Skeletal muscle satellite cell (primary cell): ENCODE measurements around the gene COL20A1.
"Not testable (repeated sequence)": the region's sequence is repeated elsewhere in the genome, so short reads cannot be mapped to it uniquely, and the experiment has no call there.

ENCODE experiments used
- H3K27me3 ChIP-seq: 2 replicates; pipeline ENCODE4 v1.7.0; 2013; ENCODE audit warnings: low read length; ENCODE audit not compliant: control insufficient read depth, insufficient read depth
- H3K36me3 ChIP-seq: 2 replicates; pipeline ENCODE4 v1.7.0; 2013; ENCODE audit warnings: mild to moderate bottlenecking, control low read depth, low read length; ENCODE audit not compliant: insufficient read depth
- H3K4me1 ChIP-seq: 2 replicates; pipeline ENCODE4 v1.7.0; 2013; ENCODE audit warnings: low read length; ENCODE audit not compliant: control insufficient read depth, insufficient read depth
- H3K4me2 ChIP-seq: 2 replicates; pipeline ENCODE4 v1.7.0; 2013; ENCODE audit warnings: mild to moderate bottlenecking, low read length
- H3K4me3 ChIP-seq: 2 replicates; pipeline ENCODE4 v1.7.0; 2013; ENCODE audit warnings: low read length
- H3K9ac ChIP-seq: 2 replicates; pipeline ENCODE4 v1.7.0; 2013; ENCODE audit warnings: mild to moderate bottlenecking, low read depth, low read length, moderate library complexity
- H3K9me3 ChIP-seq: replicated peaks from 2 replicates; pipeline ENCODE4 v1.7.0; 2013; ENCODE audit warnings: mild to moderate bottlenecking, control low read depth, low read length

The COL20A1 gene

DNA sequence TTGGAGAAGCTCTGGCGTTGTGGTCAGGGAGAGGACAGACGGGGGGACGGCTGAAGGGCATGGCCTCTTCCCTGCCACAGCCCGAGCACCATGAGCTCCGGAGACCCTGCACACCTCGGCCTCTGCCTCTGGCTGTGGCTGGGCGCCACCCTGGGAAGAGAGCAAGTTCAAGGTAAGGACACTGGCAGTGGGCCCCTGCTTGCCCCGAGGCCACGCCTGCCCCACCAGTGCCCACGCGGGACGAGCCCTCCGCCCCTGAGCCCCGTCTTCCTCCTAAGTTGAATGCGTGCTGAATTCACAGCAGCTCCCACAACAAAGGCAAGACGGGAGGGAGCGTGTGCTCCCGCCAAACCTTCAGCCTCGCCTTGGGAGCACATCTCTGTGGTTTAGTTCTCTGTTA lies 2.0 kb downstream of the COL20A1 start:
- no peak overlapping the region for H3K4me3 ChIP-seq
- H3K4me2 ChIP-seq, result no peak overlapping the region
- no peak overlapping the region for H3K9ac ChIP-seq
- H3K4me1 ChIP-seq, result peaks cover 6% of the 10 kb centered on the region
- H3K9me3 ChIP-seq, result no peaks in the 10 kb centered on the region
- H3K27me3 ChIP-seq, result peaks cover 25% of the 10 kb centered on the region
- H3K36me3 ChIP-seq, result no peaks in the 10 kb centered on the region

GRCh38 chr20:63295422-63295821 lies 2.4 kb downstream of the COL20A1 start:
- Histone ChIP-seq H3K4me2 (no peak overlapping the region), H3K4me3 (no peak overlapping the region)

GRCh38 chr20:63295846-63296245 lies 2.9 kb downstream of the COL20A1 start:
- peaks cover 2% of the 10 kb centered on the region for H3K4me1 ChIP-seq

More at GRCh38 chr20:63295422-63295821, 2.4 kb downstream of the COL20A1 start:
- Histone ChIP-seq H3K4me1 (peaks cover 6% of the 10 kb centered on the region), H3K9ac (no peak overlapping the region), H3K9me3 (no peaks in the 10 kb centered on the region), H3K27me3 (peaks cover 27% of the 10 kb centered on the region), H3K36me3 (no peaks in the 10 kb centered on the region)

DNA sequence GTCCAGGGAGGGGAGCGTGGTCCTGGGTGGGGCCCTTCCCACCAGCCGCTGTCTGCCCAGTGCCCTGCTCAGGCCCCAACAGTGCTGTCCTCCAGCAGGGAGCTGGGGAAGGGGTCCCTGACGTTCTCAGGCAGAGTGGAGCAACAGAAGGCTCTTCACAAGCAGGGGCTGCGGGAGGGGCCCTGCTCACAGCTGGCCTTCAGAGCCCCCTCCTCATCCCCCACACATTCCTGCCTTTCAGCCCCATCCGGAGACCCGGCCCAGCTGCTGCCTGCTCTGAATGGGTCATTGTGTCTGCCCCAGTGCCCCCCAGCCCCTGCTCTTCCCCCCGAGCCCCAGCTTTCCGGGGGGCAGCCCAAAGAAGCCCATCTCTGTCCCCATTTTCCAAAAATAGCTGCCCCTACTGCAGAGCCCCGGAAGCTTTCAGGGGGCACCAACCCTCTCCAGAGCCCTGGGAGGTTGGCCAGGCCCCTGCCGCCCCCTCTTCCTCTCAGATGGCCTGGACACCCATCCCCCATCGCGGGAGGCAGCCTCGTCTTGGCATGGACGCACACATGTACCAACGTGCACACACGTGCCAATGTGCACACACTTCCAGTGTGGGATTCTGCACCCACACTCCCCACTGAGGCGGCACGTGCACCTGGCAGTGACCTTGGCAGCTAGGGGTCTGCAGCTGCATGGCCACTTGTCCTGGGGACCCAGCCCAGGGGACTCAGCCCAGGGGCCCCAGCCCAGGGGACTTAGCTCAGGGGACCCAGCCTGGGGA lies 3.7 kb downstream of the COL20A1 start:
- H3K9ac ChIP-seq, result no peak overlapping the region
- H3K4me2 ChIP-seq, result no peak overlapping the region
- peaks cover 33% of the 10 kb centered on the region for H3K27me3 ChIP-seq
- H3K9me3 ChIP-seq, result no peaks in the 10 kb centered on the region
- no peaks in the 10 kb centered on the region for H3K36me3 ChIP-seq
- no peaks in the 10 kb centered on the region for H3K4me1 ChIP-seq
- H3K4me3 ChIP-seq, result no peak overlapping the region

More at GRCh38 chr20:63295846-63296245, 2.9 kb downstream of the COL20A1 start:
- Histone ChIP-seq H3K4me3 (no peak overlapping the region), H3K4me2 (no peak overlapping the region), H3K9me3 (no peaks in the 10 kb centered on the region), H3K27me3 (peaks cover 27% of the 10 kb centered on the region), H3K36me3 (no peaks in the 10 kb centered on the region), H3K9ac (no peak overlapping the region)

DNA sequence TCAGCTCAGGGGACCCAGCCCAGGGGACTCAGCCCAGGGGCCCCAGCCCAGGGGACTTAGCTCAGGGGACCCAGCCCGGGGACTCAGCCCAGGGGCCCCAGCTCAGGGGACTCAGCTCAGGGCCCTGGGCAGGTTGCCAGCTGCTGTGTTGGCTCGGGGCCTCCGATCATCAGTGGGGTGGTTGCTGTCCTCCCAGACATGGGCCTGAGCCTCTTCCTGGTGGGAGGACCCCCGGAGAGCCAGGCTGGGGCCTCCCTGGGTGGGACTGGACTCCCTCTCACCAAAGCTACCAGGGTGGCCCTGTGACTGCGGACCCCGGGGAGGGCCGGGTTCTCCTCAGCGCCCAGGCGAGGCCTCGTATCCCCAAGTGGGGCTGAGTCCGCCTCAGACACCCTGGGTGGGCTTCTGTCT lies 4.4 kb downstream of the COL20A1 start:
- Histone ChIP-seq H3K36me3 (no peaks in the 10 kb centered on the region), H3K4me1 (no peaks in the 10 kb centered on the region)

GRCh38 chr20:63297796-63298572 lies 5.0 kb downstream of the COL20A1 start:
- Histone ChIP-seq H3K4me1 (no peaks in the 10 kb centered on the region), H3K36me3 (no peaks in the 10 kb centered on the region), H3K9me3 (no peaks in the 10 kb centered on the region), H3K4me2 (no peak overlapping the region), H3K27me3 (peaks cover 39% of the 10 kb centered on the region), H3K9ac (no peak overlapping the region), H3K4me3 (no peak overlapping the region)

More for the DNA sequence above, 4.4 kb downstream of the COL20A1 start:
- Histone ChIP-seq H3K4me2 (no peak overlapping the region), H3K9me3 (no peaks in the 10 kb centered on the region), H3K9ac (no peak overlapping the region), H3K4me3 (no peak overlapping the region), H3K27me3 (peaks cover 33% of the 10 kb centered on the region)

GRCh38 chr20:63298731-63299312 lies 5.8 kb downstream of the COL20A1 start:
- H3K4me3 ChIP-seq, result no peak overlapping the region
- no peaks in the 10 kb centered on the region for H3K9me3 ChIP-seq
- H3K36me3 ChIP-seq, result no peaks in the 10 kb centered on the region
- H3K27me3 ChIP-seq, result peaks cover 42% of the 10 kb centered on the region
- H3K9ac ChIP-seq, result no peak overlapping the region
- H3K4me1 ChIP-seq, result no peaks in the 10 kb centered on the region
- no peak overlapping the region for H3K4me2 ChIP-seq

- H3K4me2 ChIP-seq, result no peak overlapping the region
- H3K4me3 ChIP-seq, result no peak overlapping the region
- no peaks in the 10 kb centered on the region for H3K9me3 ChIP-seq
- no peak overlapping the region for H3K9ac ChIP-seq
- peaks cover 38% of the 10 kb centered on the region for H3K27me3 ChIP-seq
- H3K36me3 ChIP-seq, result no peaks in the 10 kb centered on the region
- H3K4me1 ChIP-seq, result no peaks in the 10 kb centered on the region
Measured at GRCh38 chr20:63301671-63302070, 8.7 kb downstream of the COL20A1 start.

- H3K4me3 ChIP-seq, result no peak overlapping the region
- no peak overlapping the region for H3K9ac ChIP-seq
- H3K27me3 ChIP-seq, result peaks cover 51% of the 10 kb centered on the region
- H3K4me2 ChIP-seq, result no peak overlapping the region
- no peaks in the 10 kb centered on the region for H3K36me3 ChIP-seq
- H3K4me1 ChIP-seq, result no peaks in the 10 kb centered on the region
- no peaks in the 10 kb centered on the region for H3K9me3 ChIP-seq
Measured at GRCh38 chr20:63303095-63303666, 10.2 kb downstream of the COL20A1 start.

- no peak overlapping the region for H3K4me3 ChIP-seq
- H3K4me2 ChIP-seq, result no peak overlapping the region
- H3K4me1 ChIP-seq, result no peaks in the 10 kb centered on the region
- no peak overlapping the region for H3K9ac ChIP-seq
- no peaks in the 10 kb centered on the region for H3K36me3 ChIP-seq
- no peaks in the 10 kb centered on the region for H3K9me3 ChIP-seq
- H3K27me3 ChIP-seq, result peaks cover 54% of the 10 kb centered on the region
Measured at GRCh38 chr20:63305393-63305792, 12.4 kb downstream of the COL20A1 start.

DNA sequence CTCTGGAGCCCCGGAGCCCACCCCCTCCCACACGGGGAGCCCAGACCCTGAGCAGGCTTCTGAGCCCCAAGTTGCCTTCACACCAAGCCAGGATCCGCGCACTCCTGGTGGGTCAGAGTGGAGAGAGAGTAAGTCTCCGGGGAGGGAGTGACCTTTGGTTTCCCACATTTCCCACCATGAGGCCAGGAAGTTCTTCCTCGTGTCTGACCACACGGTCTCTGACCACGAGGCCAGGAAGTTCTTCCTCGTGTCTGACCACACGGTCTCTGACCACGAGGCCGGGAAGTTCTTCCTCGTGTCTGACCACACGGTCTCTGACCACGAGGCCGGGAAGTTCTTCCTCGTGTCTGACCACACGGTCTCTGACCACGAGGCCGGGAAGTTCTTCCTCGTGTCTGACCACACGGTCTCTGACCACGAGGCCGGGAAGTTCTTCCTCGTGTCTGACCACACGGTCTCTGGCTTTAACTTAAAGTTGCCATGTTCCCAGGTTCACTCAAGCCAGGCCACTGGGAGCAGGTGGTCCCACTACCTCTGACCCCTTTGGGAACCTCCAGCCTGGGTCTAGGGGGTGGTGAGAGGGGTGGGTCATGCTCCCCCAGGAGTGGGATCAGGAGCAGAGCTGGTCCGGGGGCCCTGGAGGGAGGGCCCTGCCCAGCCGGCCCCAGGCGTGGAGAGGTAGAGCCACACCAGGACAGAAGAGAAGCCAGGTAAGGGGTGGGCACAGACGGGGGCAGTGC lies 13.1 kb downstream of the COL20A1 start:
- H3K27me3 ChIP-seq, result peaks cover 53% of the 10 kb centered on the region
- not testable (repeated sequence) for H3K9me3 ChIP-seq, H3K4me1 ChIP-seq

More for the DNA sequence above, 13.1 kb downstream of the COL20A1 start:
- H3K4me3 ChIP-seq, H3K36me3 ChIP-seq, H3K4me2 ChIP-seq, H3K9ac ChIP-seq: not testable (repeated sequence)
